H9 (cell line): ENCODE results near the gene ARMC9. TPM values are rescaled to one million over a fixed set of nuclear protein-coding genes. Genes with fewer than 3 reads are reported as not detected.

ENCODE experiments used
- DNase-seq: peaks from one replicate; pipeline ENCODE4 v3.0.0-alpha.2; 2017
- H2AFZ ChIP-seq: one replicate; pipeline ENCODE4 v1.6.1; 2013; ENCODE audit warnings: mild to moderate bottlenecking, low read length, control low read depth, moderate library complexity
- H2AK5ac ChIP-seq: 2 replicates; pipeline ENCODE4 v1.6.1; 2013; ENCODE audit warnings: low read length, control low read depth, mixed read lengths; ENCODE audit not compliant: insufficient read length
- H2BK120ac ChIP-seq: one replicate; pipeline ENCODE4 v1.6.1; 2013; ENCODE audit warnings: low read depth, mild to moderate bottlenecking, low read length, control low read depth, inconsistent platforms; ENCODE audit not compliant: poor library complexity, severe bottlenecking
- H2BK12ac ChIP-seq: 2 replicates; pipeline ENCODE4 v1.6.1; 2013; ENCODE audit warnings: low read length, control low read depth, mixed read lengths, low read depth; ENCODE audit not compliant: insufficient read length
- H2BK15ac ChIP-seq: 2 replicates; pipeline ENCODE4 v1.6.1; 2013; ENCODE audit warnings: low read depth, low read length, control low read depth
- H2BK20ac ChIP-seq: one replicate; pipeline ENCODE4 v1.6.1; 2013; ENCODE audit warnings: low read depth, mild to moderate bottlenecking, low read length, control low read depth, inconsistent platforms; ENCODE audit not compliant: poor library complexity, severe bottlenecking
- H2BK5ac ChIP-seq: 2 replicates; pipeline ENCODE4 v1.6.1; 2013; ENCODE audit warnings: low read length, control low read depth, mixed read lengths; ENCODE audit not compliant: insufficient read length
- H3K14ac ChIP-seq: 2 replicates; pipeline ENCODE4 v1.6.1; 2013; ENCODE audit warnings: low read length, control low read depth; ENCODE audit not compliant: insufficient read depth
- H3K18ac ChIP-seq: 2 replicates; pipeline ENCODE4 v1.6.1; 2013; ENCODE audit warnings: low read depth, mild to moderate bottlenecking, mixed read lengths, low read length, control low read depth; ENCODE audit not compliant: insufficient read length
- H3K23ac ChIP-seq: 2 replicates; pipeline ENCODE4 v1.6.1; 2013; ENCODE audit warnings: low read length, control low read depth, mixed read lengths, low read depth; ENCODE audit not compliant: insufficient read length
- H3K23me2 ChIP-seq: 2 replicates; pipeline ENCODE4 v1.6.1; 2013; ENCODE audit warnings: low read depth, mild to moderate bottlenecking, mixed read lengths, low read length, control low read depth; ENCODE audit not compliant: insufficient read length, poor library complexity, severe bottlenecking
- H3K27ac ChIP-seq: 2 replicates; pipeline ENCODE4 v1.5.1; 2013; ENCODE audit warnings: low read length, control low read depth, mixed read lengths, low read depth; ENCODE audit not compliant: insufficient read length
- H3K27me3 ChIP-seq: 2 replicates; pipeline ENCODE4 v1.6.1; 2013; ENCODE audit warnings: low read length, control low read depth, inconsistent platforms; ENCODE audit not compliant: insufficient read depth
- H3K4ac ChIP-seq: 2 replicates; pipeline ENCODE4 v1.6.1; 2013; ENCODE audit warnings: low read depth, mild to moderate bottlenecking, control low read depth, inconsistent platforms, low read length, moderate library complexity
- H3K4me1 ChIP-seq: 2 replicates; pipeline ENCODE4 v1.6.1; 2013; ENCODE audit warnings: low read length, control low read depth, inconsistent platforms; ENCODE audit not compliant: insufficient read depth
- H3K4me2 ChIP-seq: 2 replicates; pipeline ENCODE4 v1.6.1; 2013; ENCODE audit warnings: low read length, control low read depth, mixed read lengths; ENCODE audit not compliant: insufficient read length, insufficient read depth
- H3K56ac ChIP-seq: 2 replicates; pipeline ENCODE4 v1.6.1; 2013; ENCODE audit warnings: low read depth, mild to moderate bottlenecking, mixed read lengths, low read length, control low read depth; ENCODE audit not compliant: insufficient read length
- H3K79me1 ChIP-seq: 2 replicates; pipeline ENCODE4 v1.6.1; 2013; ENCODE audit warnings: low read depth, mild to moderate bottlenecking, moderate library complexity, low read length, control low read depth, inconsistent platforms; ENCODE audit not compliant: insufficient read depth, poor library complexity, severe bottlenecking
- H3K79me2 ChIP-seq: 2 replicates; pipeline ENCODE4 v1.6.1; 2013; ENCODE audit warnings: low read length, control low read depth, inconsistent platforms; ENCODE audit not compliant: insufficient read depth
- H3K9ac ChIP-seq: 2 replicates; pipeline ENCODE4 v1.6.1; 2013; ENCODE audit warnings: low read length, control low read depth, mixed read lengths; ENCODE audit not compliant: insufficient read length; ENCODE audit errors: extremely low read depth
- H3K9me3 ChIP-seq: one replicate; pipeline ENCODE4 v1.6.1; 2013; ENCODE audit warnings: low read depth, low read length, inconsistent platforms; ENCODE audit not compliant: control insufficient read depth
- H3T11ph ChIP-seq: one replicate; pipeline ENCODE4 v1.6.1; 2013; ENCODE audit warnings: mild to moderate bottlenecking, low read length, control low read depth, inconsistent platforms
- H4K20me1 ChIP-seq: one replicate; pipeline ENCODE4 v1.6.1; 2013; ENCODE audit not compliant: control insufficient read depth, insufficient read length, insufficient read depth
- H4K5ac ChIP-seq: 2 replicates; pipeline ENCODE4 v1.6.1; 2013; ENCODE audit warnings: low read depth, mild to moderate bottlenecking, mixed read lengths, low read length, control low read depth; ENCODE audit not compliant: insufficient read length
- H4K8ac ChIP-seq: replicated peaks from 2 replicates; pipeline ENCODE4 v1.6.1; 2013; ENCODE audit warnings: low read length, control low read depth, mixed read lengths, low read depth; ENCODE audit not compliant: insufficient read length
- H4K91ac ChIP-seq: 2 replicates; pipeline ENCODE4 v1.6.1; 2013; ENCODE audit warnings: low read depth, mild to moderate bottlenecking, moderate library complexity, mixed read lengths, low read length, control low read depth; ENCODE audit not compliant: insufficient read length
- H3K27ac Mint-ChIP-seq, 3 experiments: 2 replicates in 2 of 3; 3 replicates in 1 of 3; pipeline ENCODE4 v1.8.0; 2020 to 2021; ENCODE audit warnings: mixed read lengths in 3 of 3, mild to moderate bottlenecking in 1 of 3, moderate library complexity in 1 of 3
- H3K27me3 Mint-ChIP-seq: 2 replicates; pipeline ENCODE4 v1.8.0; 2021; ENCODE audit warnings: low read depth, mild to moderate bottlenecking, moderate library complexity, mixed read lengths
- H3K36me3 Mint-ChIP-seq, 3 experiments: 2 replicates in 2 of 3; 3 replicates in 1 of 3; pipeline ENCODE4 v1.8.0; 2020 to 2021; ENCODE audit warnings: low read depth in 3 of 3, mixed read lengths in 3 of 3; ENCODE audit not compliant: insufficient read depth in 1 of 3
- H3K4me1 Mint-ChIP-seq, 2 experiments: 2 replicates each; pipeline ENCODE4 v1.8.0; 2020; ENCODE audit warnings: mixed read lengths in 2 of 2
- H3K4me3 Mint-ChIP-seq, 2 experiments: 2 replicates in 1 of 2; 3 replicates in 1 of 2; pipeline ENCODE4 v1.8.0; 2020 to 2021; ENCODE audit warnings: mild to moderate bottlenecking in 2 of 2, mixed read lengths in 2 of 2, moderate library complexity in 1 of 2
- H3K9me3 Mint-ChIP-seq, 2 experiments: 2 replicates in 1 of 2; 3 replicates in 1 of 2; pipeline ENCODE4 v1.8.0; 2020; ENCODE audit warnings: mild to moderate bottlenecking in 2 of 2, mixed read lengths in 2 of 2, moderate library complexity in 1 of 2
- WGBS: extraction: QIAGEN DNeasy Blood & Tissue Kit; methylation state at CpG from one replicate; pipeline ENCODE4 v1.1.7; 2013; ENCODE audit warnings: missing lambda C conversion rate, low lambda C conversion rate, mixed read lengths; ENCODE audit not compliant: insufficient read length; ENCODE audit errors: extremely low coverage; 5-methylcytosine and 5-hydroxymethylcytosine counted together
- total RNA-seq: library from RNA; stranded (reverse); gene quantifications from 2 replicates; pipeline ENCODE4 v1.2.1, GENCODE V29; 2021
- TF ChIP-seq, protein P1 (sequence below): fragments of 200-600 bp; sonication (generic); conservative IDR thresholded peaks from 3 replicates; pipeline ENCODE4 v1.8.0; 2021; ENCODE audit warnings: antibody characterized with exemption, mild to moderate bottlenecking

ARMC9 gene
- total RNA-seq, 1 experiment from 2014 or later: 37.6 TPM

GRCh38 chr2:231397011-231397927, 198.8 kb downstream of the ARMC9 start:
- Histone ChIP-seq H3K79me2 (no peaks in the 10 kb centered on the region; the same call in 1 of the 2 replicates), H2AFZ (no peak overlapping the region), H3K56ac (no peak overlapping the region), H2BK12ac (no peak overlapping the region), H2AK5ac (no peak overlapping the region), H3K9me3 (no peaks in the 10 kb centered on the region), H3K23me2 (peaks cover 9% of the 10 kb centered on the region), H2BK20ac (no peak overlapping the region), H3T11ph (no peak overlapping the region), H3K27ac (no peak overlapping the region), H2BK5ac (no peak overlapping the region), H3K18ac (no peak overlapping the region), H3K14ac (no peak overlapping the region), H3K27me3 (no peaks in the 10 kb centered on the region), H3K79me1 (no peaks in the 10 kb centered on the region), H4K5ac (no peak overlapping the region), H3K23ac (no peak overlapping the region), H3K4ac (no peak overlapping the region), H4K8ac (no peak overlapping the region), H4K20me1 (no peaks in the 10 kb centered on the region), H2BK120ac (no peak overlapping the region), H3K4me2 (peak overlapping the region; percentile 48), H3K9ac (no peak overlapping the region), H3K4me1 (no peaks in the 10 kb centered on the region; the same call in 1 of the 2 replicates), H2BK15ac (no peak overlapping the region), H4K91ac (no peak overlapping the region)
- H3K4me3 Mint-ChIP-seq: peak overlapping the region; percentile 72 to 82
- peaks cover 11 to 13% (median 12%) of the 10 kb centered on the region in 3 experiments; a peak in 5 of 7 replicates for H3K36me3 Mint-ChIP-seq
- WGBS: no CpG with 5 or more reads among the region's 22 CpGs
- no peaks in the 10 kb centered on the region for H3K9me3 Mint-ChIP-seq
- TF ChIP-seq, protein P1, sequence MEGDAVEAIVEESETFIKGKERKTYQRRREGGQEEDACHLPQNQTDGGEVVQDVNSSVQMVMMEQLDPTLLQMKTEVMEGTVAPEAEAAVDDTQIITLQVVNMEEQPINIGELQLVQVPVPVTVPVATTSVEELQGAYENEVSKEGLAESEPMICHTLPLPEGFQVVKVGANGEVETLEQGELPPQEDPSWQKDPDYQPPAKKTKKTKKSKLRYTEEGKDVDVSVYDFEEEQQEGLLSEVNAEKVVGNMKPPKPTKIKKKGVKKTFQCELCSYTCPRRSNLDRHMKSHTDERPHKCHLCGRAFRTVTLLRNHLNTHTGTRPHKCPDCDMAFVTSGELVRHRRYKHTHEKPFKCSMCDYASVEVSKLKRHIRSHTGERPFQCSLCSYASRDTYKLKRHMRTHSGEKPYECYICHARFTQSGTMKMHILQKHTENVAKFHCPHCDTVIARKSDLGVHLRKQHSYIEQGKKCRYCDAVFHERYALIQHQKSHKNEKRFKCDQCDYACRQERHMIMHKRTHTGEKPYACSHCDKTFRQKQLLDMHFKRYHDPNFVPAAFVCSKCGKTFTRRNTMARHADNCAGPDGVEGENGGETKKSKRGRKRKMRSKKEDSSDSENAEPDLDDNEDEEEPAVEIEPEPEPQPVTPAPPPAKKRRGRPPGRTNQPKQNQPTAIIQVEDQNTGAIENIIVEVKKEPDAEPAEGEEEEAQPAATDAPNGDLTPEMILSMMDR: no peak
- H3K4me1 Mint-ChIP-seq: peaks cover 53 to 58% of the 10 kb centered on the region in 2 experiments
- 0 out of 7 replicates have a peak overlapping the region, but pooled peaks of 1 of the 3 experiments have one; percentile 61 for H3K27ac Mint-ChIP-seq
- peaks cover 3% of the 10 kb centered on the region; the same call in 1 of the 2 replicates for H3K27me3 Mint-ChIP-seq
- DNase-seq: no peak
